Measurements from ENCODE around the gene RGS19. TPM values are rescaled to one million over a fixed set of nuclear protein-coding genes. Genes with fewer than 3 reads are reported as not detected.

The RGS19 gene
- polyA plus RNA-seq, 1 of the 3 experiments (the other 2 are of a cell fraction) = 20.5 TPM

- no peaks in the 10 kb centered on the region for H4K20me1 ChIP-seq (ENCODE audit: insufficient read depth)
- TF ChIP-seq FOXM1 (IDR thresholded peaks at IDR 0.05; ENCODE audit: low read depth) (no peak), PBX3 (IDR thresholded peaks at IDR 0.05) (no peak), RCOR1 (IDR thresholded peaks at IDR 0.05; ENCODE audit: low read length) (no peak), MEF2A (IDR thresholded peaks at IDR 0.05; ENCODE audit: borderline replicate concordance, low read depth) (no peak), GATA2 (CRISPR knock-in tag; IDR thresholded peaks at IDR 0.05) (no peak), EZH2phosphoT487 (IDR thresholded peaks at IDR 0.05; ENCODE audit: borderline replicate concordance, low read depth) (no peak), RFX5 (IDR thresholded peaks at IDR 0.05; ENCODE audit: low read length) (no peak), NFIC (IDR thresholded peaks at IDR 0.05; ENCODE audit: borderline replicate concordance) (no peak)
- TF ChIP-seq, protein P1, sequence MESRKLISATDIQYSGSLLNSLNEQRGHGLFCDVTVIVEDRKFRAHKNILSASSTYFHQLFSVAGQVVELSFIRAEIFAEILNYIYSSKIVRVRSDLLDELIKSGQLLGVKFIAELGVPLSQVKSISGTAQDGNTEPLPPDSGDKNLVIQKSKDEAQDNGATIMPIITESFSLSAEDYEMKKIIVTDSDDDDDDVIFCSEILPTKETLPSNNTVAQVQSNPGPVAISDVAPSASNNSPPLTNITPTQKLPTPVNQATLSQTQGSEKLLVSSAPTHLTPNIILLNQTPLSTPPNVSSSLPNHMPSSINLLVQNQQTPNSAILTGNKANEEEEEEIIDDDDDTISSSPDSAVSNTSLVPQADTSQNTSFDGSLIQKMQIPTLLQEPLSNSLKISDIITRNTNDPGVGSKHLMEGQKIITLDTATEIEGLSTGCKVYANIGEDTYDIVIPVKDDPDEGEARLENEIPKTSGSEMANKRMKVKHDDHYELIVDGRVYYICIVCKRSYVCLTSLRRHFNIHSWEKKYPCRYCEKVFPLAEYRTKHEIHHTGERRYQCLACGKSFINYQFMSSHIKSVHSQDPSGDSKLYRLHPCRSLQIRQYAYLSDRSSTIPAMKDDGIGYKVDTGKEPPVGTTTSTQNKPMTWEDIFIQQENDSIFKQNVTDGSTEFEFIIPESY (IDR thresholded peaks at IDR 0.05; ENCODE audit: borderline replicate concordance, low read depth) = no peak
- TF ChIP-seq, protein P2, sequence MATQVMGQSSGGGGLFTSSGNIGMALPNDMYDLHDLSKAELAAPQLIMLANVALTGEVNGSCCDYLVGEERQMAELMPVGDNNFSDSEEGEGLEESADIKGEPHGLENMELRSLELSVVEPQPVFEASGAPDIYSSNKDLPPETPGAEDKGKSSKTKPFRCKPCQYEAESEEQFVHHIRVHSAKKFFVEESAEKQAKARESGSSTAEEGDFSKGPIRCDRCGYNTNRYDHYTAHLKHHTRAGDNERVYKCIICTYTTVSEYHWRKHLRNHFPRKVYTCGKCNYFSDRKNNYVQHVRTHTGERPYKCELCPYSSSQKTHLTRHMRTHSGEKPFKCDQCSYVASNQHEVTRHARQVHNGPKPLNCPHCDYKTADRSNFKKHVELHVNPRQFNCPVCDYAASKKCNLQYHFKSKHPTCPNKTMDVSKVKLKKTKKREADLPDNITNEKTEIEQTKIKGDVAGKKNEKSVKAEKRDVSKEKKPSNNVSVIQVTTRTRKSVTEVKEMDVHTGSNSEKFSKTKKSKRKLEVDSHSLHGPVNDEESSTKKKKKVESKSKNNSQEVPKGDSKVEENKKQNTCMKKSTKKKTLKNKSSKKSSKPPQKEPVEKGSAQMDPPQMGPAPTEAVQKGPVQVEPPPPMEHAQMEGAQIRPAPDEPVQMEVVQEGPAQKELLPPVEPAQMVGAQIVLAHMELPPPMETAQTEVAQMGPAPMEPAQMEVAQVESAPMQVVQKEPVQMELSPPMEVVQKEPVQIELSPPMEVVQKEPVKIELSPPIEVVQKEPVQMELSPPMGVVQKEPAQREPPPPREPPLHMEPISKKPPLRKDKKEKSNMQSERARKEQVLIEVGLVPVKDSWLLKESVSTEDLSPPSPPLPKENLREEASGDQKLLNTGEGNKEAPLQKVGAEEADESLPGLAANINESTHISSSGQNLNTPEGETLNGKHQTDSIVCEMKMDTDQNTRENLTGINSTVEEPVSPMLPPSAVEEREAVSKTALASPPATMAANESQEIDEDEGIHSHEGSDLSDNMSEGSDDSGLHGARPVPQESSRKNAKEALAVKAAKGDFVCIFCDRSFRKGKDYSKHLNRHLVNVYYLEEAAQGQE (IDR thresholded peaks at IDR 0.05; ENCODE audit: low read depth, low read length) = no peak
- H3K4me2 ChIP-seq = no peak overlapping the region
- no peak overlapping the region for H2AFZ ChIP-seq (ENCODE audit: low read depth)
- ChIA-PET CTCF (interaction anchor here (0.5 to 2.6 kb wide), 14 partner anchors 9 to 165 kb away, joined by 3 to 32 read pairs (median 4); partner anchors contain the start of genes LKAAEAR1 and PRPF6), POLR2A (no interaction called here)
- DNase-seq = no peak
- peak overlapping the region in 1 of 2 experiments; percentile 27; a peak in 1 of 4 replicates for H3K4me3 ChIP-seq (ENCODE audit: low read depth in 2 of 2, low read length in 1 of 2)
- WGBS (ENCODE audit: low lambda C conversion rate) = 79% methylated on average over 22 of the region's 30 CpGs
- no peaks in the 10 kb centered on the region for H3F3A ChIP-seq (replicated peaks; ENCODE audit: insufficient read depth)
- H3K9me3 ChIP-seq = no peaks in the 10 kb centered on the region
- H3K27ac ChIP-seq (ENCODE audit: low read depth in 2 of 2, low read length in 1 of 2) = no peak overlapping the region
- no peaks in the 10 kb centered on the region for H3K9me2 ChIP-seq
- no peaks in the 10 kb centered on the region for H3K36me3 ChIP-seq (replicated peaks in 1 of 2; ENCODE audit: control insufficient read depth in 1 of 2, insufficient read depth in 2 of 2, low read length in 1 of 2)
- H3K4me1 ChIP-seq (ENCODE audit: control insufficient read depth in 1 of 2, insufficient read depth in 2 of 2, low read depth in 1 of 2, low read length in 1 of 2) = peaks cover 0 to 2% of the 10 kb centered on the region in 2 experiments; a peak in 1 of 4 replicates
- no peak overlapping the region for H3K9ac ChIP-seq
- no peaks in the 10 kb centered on the region; the same call in 1 of the 2 replicates for H3K27me3 ChIP-seq (ENCODE audit: insufficient read depth)
- no peaks in the 10 kb centered on the region for H3K79me2 ChIP-seq (ENCODE audit: insufficient read depth)
Observed at GRCh38 chr20:64102647-64103354, 23.5 kb upstream of the RGS19 start.

Measured in SK-N-SH (cell line).